ENCODE results near the gene ANO3.
"Not testable (repeated sequence)": the region's sequence is repeated elsewhere in the genome, so short reads cannot be mapped to it uniquely, and the experiment has no call there.

Gene ANO3

GRCh38 chr11:26331911-26332571, at the start of gene ANO3:
Gene ANO3, plus strand, starts transcription at chr11:26332130. Its CDS starts 146 bp downstream, at chr11:26332276.
- no peak for FAIRE-seq

GRCh38 chr11:26283852-26284408, 48.0 kb upstream of the ANO3 start:
- FAIRE-seq: no peak

GRCh38 chr11:26285608-26286007, 46.3 kb upstream of the ANO3 start:
- no peak for FAIRE-seq

- FAIRE-seq: peak; percentile 45
Observed at GRCh38 chr11:26286472-26287066, 45.4 kb upstream of the ANO3 start.

- no peak for FAIRE-seq
Observed at GRCh38 chr11:26287067-26287518, 44.8 kb upstream of the ANO3 start.

- no peak for FAIRE-seq
Observed at GRCh38 chr11:26297189-26297975, 34.5 kb upstream of the ANO3 start.

- not testable (repeated sequence) for FAIRE-seq
Observed at GRCh38 chr11:26316372-26316771, 15.6 kb upstream of the ANO3 start.

GRCh38 chr11:26319906-26320305, 12.0 kb upstream of the ANO3 start:
- no peak for FAIRE-seq

GRCh38 chr11:26321516-26321915, 10.4 kb upstream of the ANO3 start:
- FAIRE-seq: no peak

- no peak for FAIRE-seq
Observed at GRCh38 chr11:26322335-26323067, 9.4 kb upstream of the ANO3 start.

- FAIRE-seq: no peak
Observed at GRCh38 chr11:26323837-26324236, 8.1 kb upstream of the ANO3 start.

GRCh38 chr11:26324270-26324669, 7.7 kb upstream of the ANO3 start:
- FAIRE-seq: no peak

GRCh38 chr11:26326793-26327400, 5.0 kb upstream of the ANO3 start:
- FAIRE-seq: no peak

- FAIRE-seq: no peak
Observed at GRCh38 chr11:26329206-26329605, 2.7 kb upstream of the ANO3 start.

GRCh38 chr11:26330262-26330661, 1.7 kb upstream of the ANO3 start:
- FAIRE-seq: no peak

- no peak for FAIRE-seq
Observed at GRCh38 chr11:26332572-26332915, 614 bp downstream of the ANO3 start.

GRCh38 chr11:26333906-26334305, 2.0 kb downstream of the ANO3 start:
- no peak for FAIRE-seq

GRCh38 chr11:26335903-26336302, 4.0 kb downstream of the ANO3 start:
- no peak for FAIRE-seq

GRCh38 chr11:26344647-26345046, 12.7 kb downstream of the ANO3 start:
- no peak for FAIRE-seq

- no peak for FAIRE-seq
Observed at GRCh38 chr11:26348776-26349175, 16.8 kb downstream of the ANO3 start.

- FAIRE-seq: no peak
Observed at GRCh38 chr11:26350002-26350401, 18.1 kb downstream of the ANO3 start.

GRCh38 chr11:26353010-26353409, 21.1 kb downstream of the ANO3 start:
- FAIRE-seq: no peak

- FAIRE-seq: no peak
Observed at GRCh38 chr11:26359055-26359454, 27.1 kb downstream of the ANO3 start.

Measured in TTC549 (cell line).